Psoas muscle (tissue), 8 donors: ENCODE results near the gene SLC22A2. TPM values are rescaled to one million over a fixed set of nuclear protein-coding genes. Genes with fewer than 3 reads are reported as not detected.

Experiments used
- ATAC-seq, 4 donors: fragments of 200-7000 bp; cut with Tn5 transposase; one replicate each; pipeline ENCODE4 v1.9.1; 2020; ENCODE audit warnings: moderate library complexity in 3 of 4, mild to moderate bottlenecking in 2 of 4
- DNase-seq, 2 donors: peaks; one replicate each; pipeline ENCODE4 v3.0.0-alpha.2; 2020
- H3K27ac ChIP-seq: fragments of 200-600 bp; one replicate; pipeline ENCODE4 v1.8.0; 2022
- H3K27me3 ChIP-seq, 3 donors: fragments of 200-600 bp in 1 of 3; one replicate each; pipeline versions ENCODE4 v1.6.1 to v1.8.0; 2013 to 2022; ENCODE audit warnings: low read length in 2 of 3, mild to moderate bottlenecking in 2 of 3, moderate library complexity in 1 of 3; ENCODE audit not compliant: insufficient read depth in 3 of 3
- H3K36me3 ChIP-seq, 2 donors: fragments of 200-600 bp in 1 of 2; one replicate each; pipeline versions ENCODE4 v1.6.1 to v1.8.0; 2013 to 2022; ENCODE audit warnings: low read depth in 1 of 2, mild to moderate bottlenecking in 1 of 2, moderate library complexity in 1 of 2; ENCODE audit not compliant: insufficient read depth in 1 of 2
- H3K4me1 ChIP-seq: fragments of 200-600 bp; one replicate; pipeline ENCODE4 v1.8.0; 2022
- H3K4me3 ChIP-seq: fragments of 200-600 bp; one replicate; pipeline ENCODE4 v1.8.0; 2022; ENCODE audit warnings: mild to moderate bottlenecking
- H3K9me3 ChIP-seq: fragments of 200-600 bp; one replicate; pipeline ENCODE4 v1.8.0; 2022
- CTCF ChIP-seq: fragments of 200-600 bp; IDR thresholded peaks from one replicate; pipeline ENCODE4 v1.8.0; 2022; ENCODE audit warnings: antibody characterized with exemption
- WGBS, 3 donors: extraction: QIAGEN DNeasy Blood & Tissue Kit; methylation state at CpG; one replicate each; pipeline versions ENCODE4 v1.1.6 to v1.1.7; 2013; 5-methylcytosine and 5-hydroxymethylcytosine counted together
- intact Hi-C, 2 donors: fragments of 100-400 bp; cut with DNase I; formaldehyde crosslinking; loops; one replicate each; pipeline versions ENCODE4 v1.11.0 to v1.14.2; 2022
- polyA plus RNA-seq, 3 donors: library from polyadenylated mRNA; stranded (reverse); fragments of 200-250 nt; gene quantifications; one replicate each; pipeline ENCODE4 v1.2.3, GENCODE V29; 2013
- total RNA-seq, 4 donors: library from RNA; stranded (reverse); fragmentation: NEBNext Ultra II Directional in 2 of 4; extraction: Animal tissue kit (Norgen Biotek cat#: 25700) in 2 of 4; gene quantifications; one replicate each; pipeline versions ENCODE4 v1.2.1 to v1.2.4, GENCODE V29; 2021 to 2023
- donor health status: healthy with polysubstance abuse.
- donor health status: DM: no; HTN: no; CAD: no; lungs with moderate emphysema.
- donor health status: Bipolar disorder and iron deficiency.
- donor health status: healthy.
- donor health status: DM: yes; HTN: yes; CAD: no.
- donor health status: DM: no; HTN: no; CAD: no.
- donor health status: DM: no; HTN: no; CAD: no.
- donor health status: DM: yes; HTN: yes; CAD: no.

Gene SLC22A2
- total and polyA plus RNA-seq, 7 donors: 0.06 to 0.75 (median 0.44) TPM; not detected in 1

- no peak overlapping the region for H3K27ac ChIP-seq
- no peak for ATAC-seq
- no peak for DNase-seq
- no peaks in the 10 kb centered on the region for H3K27me3 ChIP-seq
- H3K4me3 ChIP-seq: no peak overlapping the region
- TF ChIP-seq CTCF: no peak
- H3K4me1 ChIP-seq: no peaks in the 10 kb centered on the region
- no peaks in the 10 kb centered on the region for H3K36me3 ChIP-seq
- WGBS, 3 donors: 88 to 92% (median 92%) methylated on average over 6 of the region's 6 CpGs
- intact Hi-C loops: no loop called here
- H3K9me3 ChIP-seq: no peaks in the 10 kb centered on the region
Observed at GRCh38 chr6:160267102-160267501, 8.5 kb upstream of the SLC22A2 start.

GRCh38 chr6:160265869-160266476, 7.4 kb upstream of the SLC22A2 start:
- WGBS, 3 donors: 57 to 66% (median 57%) methylated on average over 6 of the region's 6 CpGs
- no peak overlapping the region for H3K27ac ChIP-seq
- intact Hi-C loops: no loop called here

GRCh38 chr6:160264061-160264612, 5.5 kb upstream of the SLC22A2 start:
- Histone ChIP-seq H3K27me3 (no peaks in the 10 kb centered on the region), H3K27ac (no peak overlapping the region), H3K9me3 (no peaks in the 10 kb centered on the region), H3K4me1 (no peaks in the 10 kb centered on the region), H3K4me3 (no peak overlapping the region), H3K36me3 (no peaks in the 10 kb centered on the region)
- no peak for TF ChIP-seq CTCF
- DNase-seq (no peak), ATAC-seq (no peak)
- intact Hi-C loops: no loop called here
- WGBS, 3 donors: 79 to 92% (median 83%) methylated on average over 7 of the region's 7 CpGs

More at GRCh38 chr6:160265869-160266476, 7.4 kb upstream of the SLC22A2 start:
- Histone ChIP-seq H3K4me1 (no peaks in the 10 kb centered on the region), H3K27me3 (no peaks in the 10 kb centered on the region), H3K4me3 (no peak overlapping the region), H3K36me3 (no peaks in the 10 kb centered on the region), H3K9me3 (no peaks in the 10 kb centered on the region)
- no peak for TF ChIP-seq CTCF
- no peak for ATAC-seq
- DNase-seq: no peak

GRCh38 chr6:160263196-160263939, 4.7 kb upstream of the SLC22A2 start:
- ATAC-seq (no peak), DNase-seq (no peak)
- Histone ChIP-seq H3K27ac (no peak overlapping the region), H3K36me3 (no peaks in the 10 kb centered on the region), H3K9me3 (no peaks in the 10 kb centered on the region), H3K4me1 (no peaks in the 10 kb centered on the region), H3K27me3 (no peaks in the 10 kb centered on the region), H3K4me3 (no peak overlapping the region)
- intact Hi-C loops: no loop called here
- TF ChIP-seq CTCF: no peak
- WGBS, 3 donors: 72 to 90% (median 86%) methylated on average over 7 of the region's 7 CpGs
